GM12891 (cell line): Measurements from ENCODE around the gene HHAT.

Source experiments
- POLR2A ChIP-seq: IDR thresholded peaks from 2 replicates; pipeline ENCODE4 v1.6.1; 2011; ENCODE audit warnings: low read depth, low read length, control low read depth
- POLR2AphosphoS5 ChIP-seq: IDR thresholded peaks from 2 replicates; pipeline ENCODE4 v1.6.1; 2011; ENCODE audit warnings: low read depth, low read length, control low read depth
- POU2F2 ChIP-seq: IDR thresholded peaks from 2 replicates; pipeline ENCODE4 v1.6.1; 2011; ENCODE audit warnings: low read depth, mild to moderate bottlenecking, control low read depth, low read length, moderate library complexity
- TAF1 ChIP-seq: IDR thresholded peaks from 2 replicates; pipeline ENCODE4 v1.6.1; 2011; ENCODE audit warnings: low read depth, low read length, control low read depth

- TF ChIP-seq POLR2AphosphoS5 (no peak), TAF1 (no peak), POLR2A (no peak), POU2F2 (no peak)
Observed at GRCh38 chr1:210340311-210340710, 11.6 kb downstream of the HHAT start.
